Endometrium (tissue), 2 donors: ENCODE measurements around the gene RIT1.
"Not testable (repeated sequence)": the region's sequence is repeated elsewhere in the genome, so short reads cannot be mapped to it uniquely, and the experiment has no call there.

Experiments used
- FAIRE-seq: peaks from 2 replicates; lab custom pipeline; 2012; peaks lifted over from hg19 to GRCh38; lab: Jason Lieb, UNC
- donor health status: control.
- donor health status: control.

The RIT1 gene

GRCh38 chr1:155933591-155934096 is 22.5 kb upstream of the RIT1 start:
- FAIRE-seq: no peak

GRCh38 chr1:155932487-155932886 is 21.3 kb upstream of the RIT1 start:
- no peak for FAIRE-seq

- no peak for FAIRE-seq
Observed at GRCh38 chr1:155932081-155932480, 20.9 kb upstream of the RIT1 start.

GRCh38 chr1:155931332-155932038 is 20.3 kb upstream of the RIT1 start:
- FAIRE-seq: no peak

DNA sequence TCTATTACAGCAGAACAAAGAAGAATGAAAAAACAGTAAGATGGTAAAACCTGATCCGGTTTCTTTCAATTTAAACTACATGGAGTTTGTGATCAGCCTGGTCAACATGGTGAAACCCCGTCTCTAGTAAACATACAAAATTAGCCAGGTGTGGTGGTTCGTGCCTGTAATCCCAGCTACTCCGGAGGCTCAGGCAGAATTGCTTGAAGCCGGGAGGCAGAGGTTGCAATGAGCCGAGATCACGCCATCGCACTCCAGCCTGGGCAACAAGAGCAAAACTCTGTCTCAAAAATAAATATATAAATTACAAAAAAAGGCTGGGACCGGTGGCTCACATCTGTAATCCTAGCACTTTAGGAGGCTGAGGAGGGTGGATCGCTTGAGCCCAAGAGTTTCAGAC is 19.6 kb upstream of the RIT1 start:
- FAIRE-seq: not testable (repeated sequence)

DNA sequence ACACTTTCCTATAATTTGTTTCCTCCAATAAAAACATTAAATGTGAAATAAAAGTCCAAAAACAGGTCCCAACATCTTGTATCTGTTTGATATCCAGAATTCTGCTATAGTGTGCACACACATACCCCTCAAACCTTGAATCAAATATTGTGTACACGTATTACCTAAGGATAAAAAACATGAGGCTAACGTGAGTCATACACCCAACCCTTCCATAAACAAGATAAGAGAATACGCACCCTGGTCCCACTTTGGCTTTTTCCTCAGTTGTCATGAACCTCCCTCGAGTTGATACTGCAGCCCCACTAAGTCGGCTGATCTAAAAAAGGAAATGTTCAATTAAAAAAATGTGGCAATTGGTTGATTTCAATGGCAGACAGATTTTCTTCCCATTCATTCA is 17.9 kb upstream of the RIT1 start:
- FAIRE-seq: no peak

DNA sequence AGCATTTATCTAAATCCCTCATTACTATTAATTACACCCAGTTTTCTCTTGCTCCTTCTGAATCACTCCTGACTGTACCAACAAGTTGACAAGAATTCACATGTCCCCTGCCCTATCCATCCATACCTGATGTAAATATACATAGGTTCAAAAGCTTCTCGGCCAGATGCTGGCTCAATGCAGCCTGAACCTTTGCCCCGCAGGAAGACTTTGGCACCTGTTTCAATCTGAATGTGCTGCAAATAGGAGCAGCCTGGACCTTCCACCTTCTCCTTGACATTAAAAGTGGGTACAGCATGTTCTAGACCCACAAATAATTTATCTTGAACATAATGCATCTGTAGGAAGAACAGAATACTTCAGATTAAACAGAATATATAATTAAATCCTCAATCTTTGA is 14.4 kb upstream of the RIT1 start:
- FAIRE-seq: no peak

DNA sequence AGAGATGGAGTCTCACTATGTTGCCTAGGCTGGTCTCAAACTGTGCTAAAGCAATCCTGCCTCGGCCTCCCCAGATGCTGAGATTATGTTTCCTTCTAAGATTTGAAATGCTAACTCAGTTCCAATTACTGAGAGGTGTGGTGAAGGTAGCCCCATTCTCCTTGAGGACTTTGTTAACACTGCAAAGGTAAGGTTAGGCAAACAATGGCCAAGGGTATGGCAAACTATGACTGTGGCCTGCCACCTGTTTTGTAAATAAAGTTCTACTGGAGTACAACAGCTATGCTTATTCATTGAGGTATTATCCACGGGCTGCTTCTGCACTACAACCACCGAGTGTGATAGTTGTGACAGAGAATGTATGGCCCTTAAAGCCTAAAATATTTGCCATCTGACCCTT is 9.6 kb upstream of the RIT1 start:
- FAIRE-seq: no peak

- no peak for FAIRE-seq
Observed at GRCh38 chr1:155919801-155920200, 8.7 kb upstream of the RIT1 start.

GRCh38 chr1:155918660-155919059 is 7.5 kb upstream of the RIT1 start:
- no peak for FAIRE-seq

- FAIRE-seq: no peak
Observed at GRCh38 chr1:155913969-155914757, 3.0 kb upstream of the RIT1 start.

- no peak for FAIRE-seq
Observed at GRCh38 chr1:155912056-155912536, 947 bp upstream of the RIT1 start.

GRCh38 chr1:155910621-155911121 is 478 bp downstream of the RIT1 start:
- FAIRE-seq: no peak

GRCh38 chr1:155909894-155910293 is 1.3 kb downstream of the RIT1 start:
- no peak for FAIRE-seq

DNA sequence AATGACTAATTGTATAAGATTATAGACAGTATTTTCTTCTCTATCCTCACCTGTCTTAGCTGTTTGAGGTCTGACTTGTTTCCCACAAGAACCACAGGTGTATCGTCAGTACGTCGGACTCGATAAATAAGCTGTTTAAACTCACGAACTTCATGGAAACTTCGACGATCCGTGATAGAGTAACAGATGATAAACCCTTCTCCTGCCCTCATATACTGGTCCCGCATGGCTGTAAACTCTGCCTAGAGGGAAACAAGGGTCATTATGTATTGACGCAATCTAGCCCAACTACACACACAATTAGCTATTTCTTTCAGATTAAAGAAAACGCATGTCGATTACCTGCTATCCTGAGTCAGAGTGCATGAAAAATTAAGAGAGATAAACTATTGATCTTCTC is 6.9 kb downstream of the RIT1 start:
- FAIRE-seq: no peak

DNA sequence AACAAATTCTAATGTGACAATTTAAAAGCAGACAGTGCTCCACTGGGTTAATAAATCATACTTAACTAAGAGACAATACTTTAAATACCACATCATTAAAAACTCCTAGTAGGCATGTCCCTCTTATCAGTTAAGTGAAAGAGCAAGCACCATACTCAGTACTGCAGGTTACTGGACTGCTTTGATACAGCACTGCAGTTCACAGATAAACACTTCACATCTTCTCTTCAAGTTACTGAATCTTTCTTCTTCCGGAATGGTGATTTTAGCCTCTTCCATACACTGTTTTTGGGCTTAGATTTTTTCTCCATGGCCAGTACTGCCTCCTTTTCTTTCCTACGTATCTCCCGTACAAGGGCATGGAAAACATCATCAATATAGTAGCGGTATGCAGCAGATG is 11.0 kb downstream of the RIT1 start:
- no peak for FAIRE-seq

GRCh38 chr1:155899683-155900082 is 11.5 kb downstream of the RIT1 start:
- FAIRE-seq: no peak

- no peak for FAIRE-seq
Observed at GRCh38 chr1:155898888-155899287, 12.3 kb downstream of the RIT1 start.

DNA sequence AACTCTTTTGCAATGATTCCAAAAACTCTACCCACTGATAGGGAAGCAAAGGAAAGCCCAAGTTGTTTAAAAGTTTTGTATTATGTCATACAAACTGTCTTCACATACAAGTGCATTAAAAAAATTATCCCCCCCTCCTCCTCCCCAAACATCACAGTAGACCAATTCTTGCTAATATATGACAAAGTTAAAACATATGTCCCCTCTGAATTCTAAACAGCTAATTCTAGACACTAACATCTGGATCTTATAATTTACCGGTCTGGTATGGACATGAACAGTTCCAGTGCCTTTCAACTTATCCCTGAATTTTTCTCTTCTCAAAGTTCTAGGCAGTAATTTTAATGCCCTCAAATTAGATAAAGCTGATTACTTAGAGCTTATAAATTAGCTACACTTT is 13.4 kb downstream of the RIT1 start:
- FAIRE-seq: no peak

- FAIRE-seq: not testable (repeated sequence)
Observed at GRCh38 chr1:155896476-155896875, 14.7 kb downstream of the RIT1 start.

DNA sequence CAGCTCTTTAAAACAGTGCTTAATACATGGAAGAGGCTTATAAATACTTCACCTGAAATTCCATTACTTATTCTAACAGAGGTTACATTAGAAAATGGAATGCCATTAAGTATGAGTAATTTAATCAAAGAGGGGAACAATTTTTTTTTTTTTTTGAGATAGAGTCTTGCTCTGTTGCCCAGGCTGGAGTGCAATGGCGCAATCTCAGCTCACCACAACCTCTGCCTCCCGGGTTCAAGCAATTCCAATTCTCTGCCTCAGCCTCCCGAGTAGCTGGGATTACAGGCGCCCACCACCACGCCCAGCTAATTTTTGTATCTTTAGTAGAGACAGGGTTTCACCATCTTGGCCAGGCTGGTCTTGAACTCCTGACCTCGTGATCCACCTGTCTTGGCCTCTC is 15.5 kb downstream of the RIT1 start:
- FAIRE-seq: not testable (repeated sequence)

GRCh38 chr1:155893389-155894142 is 17.6 kb downstream of the RIT1 start:
- FAIRE-seq: peak; percentile 4
